H9 (cell line): Measurements from ENCODE around the gene RBM7. TPM values are rescaled to one million over a fixed set of nuclear protein-coding genes. Genes with fewer than 3 reads are reported as not detected.

Experiments
- DNase-seq: peaks from one replicate; pipeline ENCODE4 v3.0.0-alpha.2; 2017
- H2AFZ ChIP-seq: one replicate; pipeline ENCODE4 v1.6.1; 2013; ENCODE audit warnings: mild to moderate bottlenecking, low read length, control low read depth, moderate library complexity
- H2AK5ac ChIP-seq: 2 replicates; pipeline ENCODE4 v1.6.1; 2013; ENCODE audit warnings: low read length, control low read depth, mixed read lengths; ENCODE audit not compliant: insufficient read length
- H2BK120ac ChIP-seq: one replicate; pipeline ENCODE4 v1.6.1; 2013; ENCODE audit warnings: low read depth, mild to moderate bottlenecking, low read length, control low read depth, inconsistent platforms; ENCODE audit not compliant: poor library complexity, severe bottlenecking
- H2BK12ac ChIP-seq: 2 replicates; pipeline ENCODE4 v1.6.1; 2013; ENCODE audit warnings: low read length, control low read depth, mixed read lengths, low read depth; ENCODE audit not compliant: insufficient read length
- H2BK15ac ChIP-seq: 2 replicates; pipeline ENCODE4 v1.6.1; 2013; ENCODE audit warnings: low read depth, low read length, control low read depth
- H2BK20ac ChIP-seq: one replicate; pipeline ENCODE4 v1.6.1; 2013; ENCODE audit warnings: low read depth, mild to moderate bottlenecking, low read length, control low read depth, inconsistent platforms; ENCODE audit not compliant: poor library complexity, severe bottlenecking
- H2BK5ac ChIP-seq: 2 replicates; pipeline ENCODE4 v1.6.1; 2013; ENCODE audit warnings: low read length, control low read depth, mixed read lengths; ENCODE audit not compliant: insufficient read length
- H3K14ac ChIP-seq: 2 replicates; pipeline ENCODE4 v1.6.1; 2013; ENCODE audit warnings: low read length, control low read depth; ENCODE audit not compliant: insufficient read depth
- H3K18ac ChIP-seq: 2 replicates; pipeline ENCODE4 v1.6.1; 2013; ENCODE audit warnings: low read depth, mild to moderate bottlenecking, mixed read lengths, low read length, control low read depth; ENCODE audit not compliant: insufficient read length
- H3K23ac ChIP-seq: 2 replicates; pipeline ENCODE4 v1.6.1; 2013; ENCODE audit warnings: low read length, control low read depth, mixed read lengths, low read depth; ENCODE audit not compliant: insufficient read length
- H3K23me2 ChIP-seq: 2 replicates; pipeline ENCODE4 v1.6.1; 2013; ENCODE audit warnings: low read depth, mild to moderate bottlenecking, mixed read lengths, low read length, control low read depth; ENCODE audit not compliant: insufficient read length, poor library complexity, severe bottlenecking
- H3K27ac ChIP-seq: 2 replicates; pipeline ENCODE4 v1.5.1; 2013; ENCODE audit warnings: low read length, control low read depth, mixed read lengths, low read depth; ENCODE audit not compliant: insufficient read length
- H3K27me3 ChIP-seq: 2 replicates; pipeline ENCODE4 v1.6.1; 2013; ENCODE audit warnings: low read length, control low read depth, inconsistent platforms; ENCODE audit not compliant: insufficient read depth
- H3K4ac ChIP-seq: 2 replicates; pipeline ENCODE4 v1.6.1; 2013; ENCODE audit warnings: low read depth, mild to moderate bottlenecking, control low read depth, inconsistent platforms, low read length, moderate library complexity
- H3K4me1 ChIP-seq: 2 replicates; pipeline ENCODE4 v1.6.1; 2013; ENCODE audit warnings: low read length, control low read depth, inconsistent platforms; ENCODE audit not compliant: insufficient read depth
- H3K4me2 ChIP-seq: 2 replicates; pipeline ENCODE4 v1.6.1; 2013; ENCODE audit warnings: low read length, control low read depth, mixed read lengths; ENCODE audit not compliant: insufficient read length, insufficient read depth
- H3K56ac ChIP-seq: 2 replicates; pipeline ENCODE4 v1.6.1; 2013; ENCODE audit warnings: low read depth, mild to moderate bottlenecking, mixed read lengths, low read length, control low read depth; ENCODE audit not compliant: insufficient read length
- H3K79me1 ChIP-seq: 2 replicates; pipeline ENCODE4 v1.6.1; 2013; ENCODE audit warnings: low read depth, mild to moderate bottlenecking, moderate library complexity, low read length, control low read depth, inconsistent platforms; ENCODE audit not compliant: insufficient read depth, poor library complexity, severe bottlenecking
- H3K79me2 ChIP-seq: 2 replicates; pipeline ENCODE4 v1.6.1; 2013; ENCODE audit warnings: low read length, control low read depth, inconsistent platforms; ENCODE audit not compliant: insufficient read depth
- H3K9ac ChIP-seq: 2 replicates; pipeline ENCODE4 v1.6.1; 2013; ENCODE audit warnings: low read length, control low read depth, mixed read lengths; ENCODE audit not compliant: insufficient read length; ENCODE audit errors: extremely low read depth
- H3K9me3 ChIP-seq: one replicate; pipeline ENCODE4 v1.6.1; 2013; ENCODE audit warnings: low read depth, low read length, inconsistent platforms; ENCODE audit not compliant: control insufficient read depth
- H3T11ph ChIP-seq: one replicate; pipeline ENCODE4 v1.6.1; 2013; ENCODE audit warnings: mild to moderate bottlenecking, low read length, control low read depth, inconsistent platforms
- H4K20me1 ChIP-seq: one replicate; pipeline ENCODE4 v1.6.1; 2013; ENCODE audit not compliant: control insufficient read depth, insufficient read length, insufficient read depth
- H4K5ac ChIP-seq: 2 replicates; pipeline ENCODE4 v1.6.1; 2013; ENCODE audit warnings: low read depth, mild to moderate bottlenecking, mixed read lengths, low read length, control low read depth; ENCODE audit not compliant: insufficient read length
- H4K8ac ChIP-seq: replicated peaks from 2 replicates; pipeline ENCODE4 v1.6.1; 2013; ENCODE audit warnings: low read length, control low read depth, mixed read lengths, low read depth; ENCODE audit not compliant: insufficient read length
- H4K91ac ChIP-seq: 2 replicates; pipeline ENCODE4 v1.6.1; 2013; ENCODE audit warnings: low read depth, mild to moderate bottlenecking, moderate library complexity, mixed read lengths, low read length, control low read depth; ENCODE audit not compliant: insufficient read length
- H3K27ac Mint-ChIP-seq, 3 experiments: 2 replicates in 2 of 3; 3 replicates in 1 of 3; pipeline ENCODE4 v1.8.0; 2020 to 2021; ENCODE audit warnings: mixed read lengths in 3 of 3, mild to moderate bottlenecking in 1 of 3, moderate library complexity in 1 of 3
- H3K27me3 Mint-ChIP-seq: 2 replicates; pipeline ENCODE4 v1.8.0; 2021; ENCODE audit warnings: low read depth, mild to moderate bottlenecking, moderate library complexity, mixed read lengths
- H3K36me3 Mint-ChIP-seq, 3 experiments: 2 replicates in 2 of 3; 3 replicates in 1 of 3; pipeline ENCODE4 v1.8.0; 2020 to 2021; ENCODE audit warnings: low read depth in 3 of 3, mixed read lengths in 3 of 3; ENCODE audit not compliant: insufficient read depth in 1 of 3
- H3K4me1 Mint-ChIP-seq, 2 experiments: 2 replicates each; pipeline ENCODE4 v1.8.0; 2020; ENCODE audit warnings: mixed read lengths in 2 of 2
- H3K4me3 Mint-ChIP-seq, 2 experiments: 2 replicates in 1 of 2; 3 replicates in 1 of 2; pipeline ENCODE4 v1.8.0; 2020 to 2021; ENCODE audit warnings: mild to moderate bottlenecking in 2 of 2, mixed read lengths in 2 of 2, moderate library complexity in 1 of 2
- H3K9me3 Mint-ChIP-seq, 2 experiments: 2 replicates in 1 of 2; 3 replicates in 1 of 2; pipeline ENCODE4 v1.8.0; 2020; ENCODE audit warnings: mild to moderate bottlenecking in 2 of 2, mixed read lengths in 2 of 2, moderate library complexity in 1 of 2
- CTCF ChIP-seq: fragments of 200-600 bp; sonication (generic); conservative IDR thresholded peaks from 3 replicates; pipeline ENCODE4 v1.8.0; 2021; ENCODE audit warnings: antibody characterized with exemption, mild to moderate bottlenecking
- WGBS: extraction: QIAGEN DNeasy Blood & Tissue Kit; methylation state at CpG from one replicate; pipeline ENCODE4 v1.1.7; 2013; ENCODE audit warnings: missing lambda C conversion rate, low lambda C conversion rate, mixed read lengths; ENCODE audit not compliant: insufficient read length; ENCODE audit errors: extremely low coverage; 5-methylcytosine and 5-hydroxymethylcytosine counted together
- total RNA-seq: library from RNA; stranded (reverse); gene quantifications from 2 replicates; pipeline ENCODE4 v1.2.1, GENCODE V29; 2021

RBM7 gene
- total RNA-seq, 1 experiment from 2014 or later: 56.4 TPM

GRCh38 chr11:114447444-114447843 is 47.0 kb downstream of the RBM7 start:
- Histone ChIP-seq H3K4me2 (no peak overlapping the region), H3T11ph (no peak overlapping the region), H2BK120ac (no peak overlapping the region), H3K4ac (no peak overlapping the region), H4K20me1 (no peaks in the 10 kb centered on the region), H2BK15ac (no peak overlapping the region), H2BK20ac (no peak overlapping the region), H3K27me3 (no peaks in the 10 kb centered on the region), H3K14ac (no peak overlapping the region), H3K9ac (no peak overlapping the region), H2AFZ (no peak overlapping the region), H3K79me1 (no peaks in the 10 kb centered on the region), H4K8ac (no peak overlapping the region), H3K23me2 (no peaks in the 10 kb centered on the region), H3K56ac (no peak overlapping the region), H2BK12ac (no peak overlapping the region), H3K23ac (no peak overlapping the region), H3K79me2 (peaks cover 10% of the 10 kb centered on the region; the same call in 1 of the 2 replicates), H3K27ac (no peak overlapping the region), H4K5ac (no peak overlapping the region), H2AK5ac (no peak overlapping the region), H2BK5ac (no peak overlapping the region), H3K9me3 (no peaks in the 10 kb centered on the region), H4K91ac (no peak overlapping the region), H3K4me1 (no peaks in the 10 kb centered on the region), H3K18ac (no peak overlapping the region)
- no peak overlapping the region for H3K27ac Mint-ChIP-seq
- H3K4me3 Mint-ChIP-seq: no peak overlapping the region
- H3K27me3 Mint-ChIP-seq: no peaks in the 10 kb centered on the region
- 0 out of 4 replicates have a peak, but pooled peaks cover 0 to 9% of the 10 kb centered on the region in 2 experiments for H3K4me1 Mint-ChIP-seq
- peaks cover 20 to 60% (median 48%) of the 10 kb centered on the region in 3 experiments; a peak in 6 of 7 replicates for H3K36me3 Mint-ChIP-seq
- no peak for TF ChIP-seq CTCF
- no CpG with 5 or more reads among the region's 2 CpGs for WGBS
- DNase-seq: no peak
- H3K9me3 Mint-ChIP-seq: no peaks in the 10 kb centered on the region
